Ishikawa (cell line): ENCODE results near the gene ARHGAP9.

Source experiments
- CEBPB ChIP-seq: IDR thresholded peaks from 2 replicates; pipeline ENCODE4 v1.6.1; 2012
- CREB1 ChIP-seq: IDR thresholded peaks from 2 replicates; pipeline ENCODE4 v1.6.1; 2012; ENCODE audit warnings: low read depth
- EGR1 ChIP-seq: IDR thresholded peaks from 2 replicates; pipeline ENCODE4 v1.6.1; 2012
- EP300 ChIP-seq: IDR thresholded peaks from 2 replicates; pipeline ENCODE4 v1.6.1; 2012; ENCODE audit warnings: borderline replicate concordance
- FOXM1 ChIP-seq: IDR thresholded peaks from 2 replicates; pipeline ENCODE4 v1.6.1; 2012; ENCODE audit warnings: low read depth, borderline replicate concordance
- MAX ChIP-seq: IDR thresholded peaks from 2 replicates; pipeline ENCODE4 v1.6.1; 2012
- NFIC ChIP-seq: IDR thresholded peaks from 2 replicates; pipeline ENCODE4 v1.6.1; 2012
- RAD21 ChIP-seq: IDR thresholded peaks from 2 replicates; pipeline ENCODE4 v1.6.1; 2012; ENCODE audit warnings: low read depth
- REST ChIP-seq: IDR thresholded peaks from 2 replicates; pipeline ENCODE4 v1.6.1; 2012; ENCODE audit warnings: low read depth, mild to moderate bottlenecking
- TAF1 ChIP-seq: IDR thresholded peaks from 2 replicates; pipeline ENCODE4 v1.6.1; 2012; ENCODE audit warnings: low read depth, mild to moderate bottlenecking
- TCF12 ChIP-seq: IDR thresholded peaks from 2 replicates; pipeline ENCODE4 v1.6.1; 2012; ENCODE audit warnings: low read depth
- TEAD4 ChIP-seq: IDR thresholded peaks from 2 replicates; pipeline ENCODE4 v1.6.1; 2012
- USF1 ChIP-seq: IDR thresholded peaks from 2 replicates; pipeline ENCODE4 v1.6.1; 2012
- YY1 ChIP-seq: IDR thresholded peaks from 2 replicates; pipeline ENCODE4 v1.6.1; 2012; ENCODE audit warnings: low read depth
- ZBTB7A ChIP-seq: IDR thresholded peaks from 2 replicates; pipeline ENCODE4 v1.6.1; 2012; ENCODE audit warnings: low read depth

The ARHGAP9 gene

GRCh38 chr12:57439762-57440266 lies 39.9 kb downstream of the ARHGAP9 start:
- TF ChIP-seq TEAD4 (no peak), TCF12 (no peak), YY1 (no peak), REST (no peak), RAD21 (no peak), CREB1 (no peak), EP300 (no peak), ZBTB7A (no peak), NFIC (no peak), USF1 (no peak), TAF1 (no peak), EGR1 (no peak), MAX (no peak), FOXM1 (no peak), CEBPB (no peak)

- TF ChIP-seq NFIC (no peak), USF1 (no peak), TEAD4 (no peak), TAF1 (no peak), EP300 (no peak), REST (no peak)
Observed at GRCh38 chr12:57438400-57438799, 41.3 kb downstream of the ARHGAP9 start.

GRCh38 chr12:57435293-57435692 lies 44.4 kb downstream of the ARHGAP9 start:
- TF ChIP-seq NFIC (no peak), TEAD4 (no peak), FOXM1 (no peak), MAX (no peak), EP300 (no peak), CEBPB (no peak), TCF12 (no peak), EGR1 (no peak), REST (no peak), ZBTB7A (no peak), YY1 (no peak), CREB1 (no peak), USF1 (no peak), RAD21 (no peak)

GRCh38 chr12:57434517-57435223 lies 45.0 kb downstream of the ARHGAP9 start, which contains the start of gene INHBC:
TSS of gene INHBC (plus strand) at chr12:57434784. CDS start at chr12:57434887, 103 bp downstream.
- TF ChIP-seq TAF1 (no peak), USF1 (no peak), CEBPB (no peak), ZBTB7A (no peak), TCF12 (no peak), TEAD4 (no peak), NFIC (no peak), CREB1 (no peak), EGR1 (no peak), RAD21 (no peak), EP300 (no peak), REST (no peak), FOXM1 (no peak), YY1 (no peak), MAX (no peak)
